LoVo (cell line): ENCODE results near the gene HOXA5.

ENCODE experiments used
- DNase-seq: peaks from one replicate; pipeline ENCODE4 v3.0.0-alpha.2; 2016; ENCODE audit warnings: low spot score

HOXA5 gene

GRCh38 chr7:27148031-27148755 is 4.7 kb upstream of the HOXA5 start:
- no peak for DNase-seq

GRCh38 chr7:27147199-27148030 is 3.9 kb upstream of the HOXA5 start, which contains the start of gene HOXA6:
HOXA6 (minus strand) TSS chr7:27147774; CDS start chr7:27147749, 25 bp downstream.
- no peak for DNase-seq

GRCh38 chr7:27146491-27147198 is 3.2 kb upstream of the HOXA5 start:
- DNase-seq, result no peak

GRCh38 chr7:27145914-27146412 is 2.5 kb upstream of the HOXA5 start:
- no peak for DNase-seq

GRCh38 chr7:27145165-27145913 is 1.9 kb upstream of the HOXA5 start:
- DNase-seq, result no peak

GRCh38 chr7:27144781-27145164 is 1.3 kb upstream of the HOXA5 start:
- DNase-seq, result no peak

- no peak for DNase-seq
Observed at GRCh38 chr7:27143950-27144780, 684 bp upstream of the HOXA5 start.

- no peak for DNase-seq
Observed at GRCh38 chr7:27142580-27143022, 880 bp downstream of the HOXA5 start.

GRCh38 chr7:27141923-27142579 is 1.4 kb downstream of the HOXA5 start:
- no peak for DNase-seq

- no peak for DNase-seq
Observed at GRCh38 chr7:27141137-27141922, 2.2 kb downstream of the HOXA5 start.

GRCh38 chr7:27140126-27140857 is 3.2 kb downstream of the HOXA5 start:
- DNase-seq, result peak; percentile 56

- DNase-seq, result no peak
Observed at GRCh38 chr7:27139334-27140125, 4.0 kb downstream of the HOXA5 start.

- no peak for DNase-seq
Observed at GRCh38 chr7:27138985-27139333, 4.5 kb downstream of the HOXA5 start.

- no peak for DNase-seq
Observed at GRCh38 chr7:27138472-27138871, 5.0 kb downstream of the HOXA5 start.

- DNase-seq, result no peak
Observed at GRCh38 chr7:27137640-27138315, 5.7 kb downstream of the HOXA5 start.

- peak; percentile 64 for DNase-seq
Observed at GRCh38 chr7:27134392-27134791, 9.1 kb downstream of the HOXA5 start.
